Midbrain (tissue), 1 donor: ENCODE measurements around the gene MADD.
"Not testable (repeated sequence)": the region's sequence is repeated elsewhere in the genome, so short reads cannot be mapped to it uniquely, and the experiment has no call there.

ENCODE experiments used
- DNase-seq: peaks from one replicate; lab custom pipeline; 2025; lab: John Stamatoyannopoulos, UW

MADD gene

GRCh38 chr11:47276923-47277322, 7.0 kb downstream of the MADD start:
- no peak for DNase-seq

GRCh38 chr11:47278058-47278457, 8.1 kb downstream of the MADD start:
- DNase-seq = no peak

DNA sequence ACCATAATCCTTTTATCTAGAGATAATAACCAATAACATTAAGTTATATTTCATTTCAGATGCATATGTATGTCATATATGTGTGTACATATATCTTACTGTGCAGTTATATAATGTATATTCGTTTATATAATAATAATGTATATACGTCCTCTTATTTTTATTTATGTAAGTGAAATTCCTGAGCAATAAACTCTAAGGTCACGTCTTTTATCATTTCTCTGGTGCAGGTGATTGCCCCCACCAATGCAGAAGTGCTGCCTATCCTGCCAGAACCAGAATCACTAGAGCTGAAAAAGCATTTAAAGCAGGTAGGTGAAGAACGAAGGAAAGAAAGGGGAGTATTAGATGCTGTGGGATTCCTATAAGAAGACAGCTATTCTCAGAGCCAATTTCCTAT, 8.8 kb downstream of the MADD start:
- DNase-seq = no peak

GRCh38 chr11:47280099-47280498, 10.2 kb downstream of the MADD start:
- DNase-seq = no peak

GRCh38 chr11:47280860-47281259, 10.9 kb downstream of the MADD start:
- DNase-seq = no peak

- DNase-seq = no peak
These were observed 12.5 kb downstream of the MADD start for GRCh38 chr11:47282462-47282861.

DNA sequence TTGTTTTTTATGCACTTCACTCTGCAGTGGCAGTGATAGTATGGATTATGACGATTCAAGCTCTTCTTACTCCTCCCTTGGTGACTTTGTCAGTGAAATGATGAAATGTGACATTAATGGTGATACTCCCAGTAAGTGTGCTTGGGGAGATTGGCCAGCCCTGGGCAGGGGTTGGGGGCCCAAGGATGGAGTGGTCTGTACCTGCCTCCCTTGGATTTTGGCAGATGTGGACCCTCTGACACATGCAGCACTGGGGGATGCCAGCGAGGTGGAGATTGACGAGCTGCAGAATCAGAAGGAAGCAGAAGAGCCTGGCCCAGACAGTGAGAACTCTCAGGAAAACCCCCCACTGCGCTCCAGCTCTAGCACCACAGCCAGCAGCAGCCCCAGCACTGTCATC, 14.2 kb downstream of the MADD start:
- DNase-seq = no peak

DNA sequence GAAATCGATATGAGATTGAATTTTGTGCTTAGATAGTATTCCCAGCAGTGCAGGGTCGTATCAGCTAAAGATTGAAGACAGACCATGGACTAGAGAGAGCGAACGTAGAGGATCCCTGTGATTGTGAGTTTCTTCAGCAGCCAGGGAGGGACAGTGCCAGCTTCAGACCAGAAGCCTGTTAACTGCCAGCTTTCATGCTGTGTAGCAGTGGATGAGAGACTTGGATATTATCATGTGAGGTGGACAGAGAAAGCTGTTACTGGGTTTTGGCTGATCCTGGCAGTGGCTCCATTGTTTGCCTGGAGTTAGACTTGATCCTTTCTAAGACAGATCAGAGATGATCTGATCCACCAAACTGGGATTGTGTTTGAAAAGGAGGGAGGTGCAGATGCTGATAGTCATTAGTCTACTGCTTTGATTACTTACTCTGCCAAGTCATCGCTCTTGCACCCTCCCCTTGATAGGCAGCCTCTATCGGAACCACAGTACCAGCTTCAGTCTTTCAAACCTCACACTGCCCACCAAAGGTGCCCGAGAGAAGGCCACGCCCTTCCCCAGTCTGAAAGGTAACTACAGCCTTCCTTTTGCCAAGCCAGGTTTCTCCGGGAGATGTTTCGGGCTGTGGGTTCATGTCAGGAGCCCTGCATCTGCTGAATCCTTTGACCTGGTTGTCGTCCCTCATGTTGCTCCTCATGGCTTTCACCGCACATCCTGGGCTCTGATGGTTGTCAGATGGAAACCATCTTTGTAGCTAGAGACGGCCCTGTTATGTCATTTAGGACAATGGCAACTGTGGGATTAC, 16.2 kb downstream of the MADD start:
- DNase-seq = no peak

DNA sequence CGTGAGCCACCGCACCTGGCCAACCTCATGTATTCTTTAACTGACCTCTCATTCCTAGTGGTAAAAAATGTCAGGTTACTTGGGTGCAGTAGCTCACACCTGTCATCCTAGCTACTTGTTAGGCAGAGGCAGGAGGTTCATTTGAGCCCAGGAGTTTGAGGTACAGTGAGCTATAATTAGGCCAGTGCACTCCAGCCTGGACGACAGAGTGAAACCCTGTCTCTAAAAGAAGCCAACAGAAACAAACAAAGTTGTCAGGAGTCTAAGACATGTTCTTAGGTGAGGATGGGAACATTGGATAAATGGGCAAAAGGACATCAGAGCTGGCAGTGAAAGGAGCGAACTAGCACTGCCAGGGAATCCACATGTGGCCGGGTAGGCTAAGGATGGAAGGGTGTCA, 18.1 kb downstream of the MADD start:
- DNase-seq = no peak

DNA sequence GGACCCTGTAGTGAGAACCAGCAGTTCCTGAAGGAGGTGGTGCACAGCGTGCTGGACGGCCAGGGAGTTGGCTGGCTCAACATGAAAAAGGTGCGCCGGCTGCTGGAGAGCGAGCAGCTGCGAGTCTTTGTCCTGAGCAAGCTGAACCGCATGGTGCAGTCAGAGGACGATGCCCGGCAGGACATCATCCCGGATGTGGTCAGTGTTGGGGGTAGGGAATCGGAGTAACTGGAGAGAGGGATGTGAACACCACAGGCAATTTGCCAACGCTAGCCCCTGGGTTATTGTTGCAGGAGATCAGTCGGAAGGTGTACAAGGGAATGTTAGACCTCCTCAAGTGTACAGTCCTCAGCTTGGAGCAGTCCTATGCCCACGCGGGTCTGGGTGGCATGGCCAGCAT, 19.9 kb downstream of the MADD start:
- no peak for DNase-seq

DNA sequence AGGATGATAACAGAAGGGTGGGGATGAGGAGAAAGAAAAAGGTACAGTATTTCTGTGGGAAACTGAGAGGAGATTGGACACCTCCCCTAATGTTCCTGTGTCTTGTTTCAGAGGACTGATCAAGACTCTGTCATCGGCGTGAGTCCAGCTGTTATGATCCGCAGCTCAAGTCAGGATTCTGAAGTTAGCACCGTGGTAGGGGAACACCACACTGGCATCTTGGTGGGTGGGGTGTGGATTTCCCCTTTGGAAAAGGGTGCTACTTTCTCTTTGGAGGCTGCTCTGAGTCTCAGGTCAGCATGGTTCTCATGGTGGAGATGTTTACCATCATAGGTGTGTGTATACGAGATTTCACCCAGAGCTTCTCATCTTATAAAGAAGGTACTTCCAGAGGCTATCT, 25.5 kb downstream of the MADD start:
- no peak for DNase-seq

DNA sequence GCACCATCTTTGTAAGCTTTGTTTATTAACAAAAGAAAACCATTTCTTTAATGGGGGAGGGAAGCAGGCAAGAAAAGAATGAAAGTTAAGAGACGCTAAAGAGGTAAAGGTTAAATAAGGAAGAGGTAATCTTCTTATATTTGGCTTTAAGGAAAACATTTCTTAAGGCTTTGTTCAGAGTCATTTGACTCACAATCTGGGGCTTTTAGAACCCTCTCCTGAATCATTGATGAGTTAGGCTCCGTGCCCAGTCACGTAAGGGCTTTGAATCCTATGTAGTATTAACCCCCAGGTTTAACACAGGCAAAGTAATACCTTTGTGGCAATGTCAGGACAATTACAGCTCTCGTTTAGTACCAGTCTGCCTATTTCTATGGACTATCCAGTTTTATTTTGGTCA, 26.1 kb downstream of the MADD start:
- DNase-seq = no peak

GRCh38 chr11:47299078-47299477, 29.1 kb downstream of the MADD start:
- DNase-seq = no peak

DNA sequence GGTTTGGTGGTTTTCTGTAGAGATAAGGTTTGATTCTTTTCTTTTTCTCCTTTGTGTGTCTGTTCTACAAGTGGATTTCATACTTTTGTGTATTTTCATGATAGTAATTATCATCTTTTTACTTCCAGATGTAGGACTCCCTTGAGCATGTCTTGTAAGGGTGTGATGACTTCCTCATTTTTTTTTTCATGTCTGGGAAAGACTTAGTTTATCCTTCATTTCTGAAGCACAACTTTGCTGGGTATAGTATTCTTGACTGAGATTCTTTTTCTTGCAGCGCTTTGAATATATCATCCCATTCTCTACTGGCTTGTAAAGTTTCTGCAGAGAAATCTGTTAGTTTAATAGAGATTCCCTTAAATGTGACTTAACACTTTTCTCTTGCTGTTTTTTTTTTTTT, 32.9 kb downstream of the MADD start:
- no peak for DNase-seq

- peak; percentile 69 for DNase-seq
These were observed 36.0 kb downstream of the MADD start for GRCh38 chr11:47305734-47306483.

GRCh38 chr11:47306484-47306844, 36.5 kb downstream of the MADD start:
- DNase-seq = no peak

DNA sequence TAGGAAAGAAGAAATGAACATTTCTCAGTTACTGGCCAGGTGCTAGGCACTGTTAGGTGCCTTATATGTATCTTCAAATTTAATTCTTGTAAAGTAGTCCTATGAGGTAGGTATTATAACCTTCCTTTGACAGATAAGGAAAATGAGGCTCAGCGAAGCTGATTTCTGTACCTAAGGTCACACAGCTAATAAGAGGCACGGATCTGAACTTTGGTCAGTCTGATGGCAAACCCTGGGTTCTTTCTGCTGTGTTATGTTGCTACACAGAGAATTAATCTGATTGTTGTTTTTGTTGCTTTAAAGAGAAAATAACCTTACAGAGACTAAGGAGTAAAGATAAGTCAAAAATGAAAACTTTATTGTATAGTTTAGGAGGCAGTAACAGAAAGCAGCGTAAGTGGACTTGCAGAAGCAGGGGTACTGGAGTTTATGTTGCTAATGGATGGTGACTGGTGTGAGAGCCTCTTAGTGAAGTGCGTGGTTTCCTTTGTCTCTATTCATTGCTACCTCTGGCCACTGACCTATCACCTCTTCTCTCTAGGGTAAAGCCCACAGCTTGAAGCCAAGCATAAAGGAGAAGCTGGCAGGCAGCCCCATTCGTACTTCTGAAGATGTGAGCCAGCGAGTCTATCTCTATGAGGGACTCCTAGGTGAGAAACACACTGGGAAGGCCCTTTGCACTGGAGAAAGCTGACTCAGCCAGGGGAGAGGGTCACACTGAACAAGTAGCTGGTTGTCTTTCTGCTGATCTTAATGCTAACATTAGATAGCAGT, 38.3 kb downstream of the MADD start:
- no peak for DNase-seq

GRCh38 chr11:47314992-47315391, 45.1 kb downstream of the MADD start:
- DNase-seq = no peak

- not testable (repeated sequence) for DNase-seq
These were observed 46.6 kb downstream of the MADD start for GRCh38 chr11:47316501-47316900.

DNA sequence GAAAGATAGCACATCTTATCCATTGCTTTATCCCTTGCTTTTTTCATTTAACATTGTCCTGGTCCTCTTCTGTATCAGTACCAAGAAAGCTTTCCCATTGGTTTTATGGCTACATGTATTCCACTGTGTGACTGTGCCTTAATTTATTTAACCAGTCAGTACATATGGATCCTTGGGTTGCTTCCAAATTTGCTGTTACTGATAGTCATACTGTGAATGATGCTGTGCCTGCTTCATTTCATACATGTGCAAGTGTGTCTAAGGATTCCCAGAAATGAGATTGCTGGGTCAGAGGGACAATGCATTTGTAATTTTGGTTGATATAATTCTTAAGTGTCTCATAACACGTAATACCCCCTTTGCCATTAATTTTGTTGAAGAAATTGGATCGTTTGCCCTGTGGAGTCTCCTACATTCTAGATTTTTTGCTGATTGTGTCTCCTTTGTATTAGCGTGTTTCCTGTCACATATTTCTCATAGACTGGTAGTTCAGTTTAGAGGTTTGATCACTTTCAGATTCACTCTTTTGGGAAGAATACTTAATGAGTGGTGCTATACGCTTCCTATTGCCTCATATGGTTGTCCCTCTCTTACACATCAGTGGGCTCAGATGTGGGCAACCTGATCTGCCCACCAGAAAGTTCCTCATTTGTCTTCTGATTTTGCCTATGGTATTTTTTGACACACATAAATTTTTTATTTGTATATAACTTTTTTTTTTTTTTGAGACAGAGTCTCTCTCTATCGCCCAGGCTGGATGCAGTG, 47.3 kb downstream of the MADD start:
- DNase-seq = no peak

- no peak for DNase-seq
These were observed 48.2 kb downstream of the MADD start for GRCh38 chr11:47318166-47318565.

GRCh38 chr11:47324520-47324919, 54.6 kb downstream of the MADD start:
- DNase-seq = no peak
